H1 (cell line): ENCODE data around the gene TNNT3. TPM values are rescaled to one million over a fixed set of nuclear protein-coding genes. Genes with fewer than 3 reads are reported as not detected.

Source experiments
- CTCF ChIA-PET: fragments of 300-600 bp; sonication (Branson Sonifier 250); formaldehyde crosslinking; loops from one replicate; lab custom pipeline; 2021; ENCODE audit not compliant: partially characterized antibody; lab: Charles Lee
- POLR2A ChIA-PET: fragments of 300-600 bp; sonication (Branson Sonifier 250); formaldehyde crosslinking; loops from one replicate; lab custom pipeline; 2021; ENCODE audit warnings: inconsistent platforms; ENCODE audit not compliant: partially characterized antibody; lab: Charles Lee
- DNase-seq, 2 experiments: peaks; one replicate each; pipeline versions ENCODE4 v3.0.0 to v3.0.0-alpha.2; 2010 to 2022; ENCODE audit warnings: low spot score in 2 of 2, low read depth in 1 of 2, mixed read lengths in 1 of 2
- FAIRE-seq: peaks from 2 replicates; lab custom pipeline; 2011; peaks lifted over from hg19 to GRCh38; lab: Jason Lieb, UNC
- H2AFZ ChIP-seq: 2 replicates; pipeline ENCODE4 v1.8.1; 2012; ENCODE audit warnings: low read length, inconsistent platforms
- H2AK5ac ChIP-seq: 2 replicates; pipeline ENCODE4 v1.6.1; 2013; ENCODE audit warnings: low read depth, low read length
- H2BK120ac ChIP-seq: replicated peaks from 2 replicates; pipeline ENCODE3; 2013; ENCODE audit warnings: low read depth, low read length, inconsistent platforms
- H2BK12ac ChIP-seq: 2 replicates; pipeline ENCODE4 v1.6.1; 2013; ENCODE audit warnings: low read depth, low read length
- H2BK15ac ChIP-seq: 2 replicates; pipeline ENCODE4 v1.6.1; 2013; ENCODE audit warnings: low read length
- H2BK20ac ChIP-seq: 2 replicates; pipeline ENCODE4 v1.6.1; 2013; ENCODE audit warnings: low read length
- H2BK5ac ChIP-seq: 2 replicates; pipeline ENCODE4 v1.6.1; 2013; ENCODE audit warnings: low read depth, low read length
- H3K14ac ChIP-seq: 2 replicates; pipeline ENCODE4 v1.6.1; 2013; ENCODE audit warnings: inconsistent platforms; ENCODE audit not compliant: insufficient read length
- H3K18ac ChIP-seq: 2 replicates; pipeline ENCODE4 v1.6.1; 2013; ENCODE audit warnings: low read length; ENCODE audit errors: extremely low read depth
- H3K23ac ChIP-seq: 2 replicates; pipeline ENCODE4 v1.6.1; 2013; ENCODE audit warnings: inconsistent platforms; ENCODE audit not compliant: insufficient read length
- H3K23me2 ChIP-seq: 2 replicates; pipeline ENCODE4 v1.6.1; 2013; ENCODE audit warnings: low read depth, low read length
- H3K27ac ChIP-seq: 2 replicates; pipeline ENCODE4 v1.6.1; 2011; ENCODE audit warnings: low read depth, low read length, inconsistent platforms
- H3K27me3 ChIP-seq, 4 experiments: replicated peaks in 1 of 4; 1 replicate in 1 of 4; 2 replicates in 3 of 4; pipeline versions ENCODE4 v1.6.1 to v1.8.1; 2011 to 2013; ENCODE audit warnings: low read length in 3 of 4, mild to moderate bottlenecking in 3 of 4, inconsistent platforms in 2 of 4, mixed read lengths in 2 of 4, moderate library complexity in 1 of 4; ENCODE audit not compliant: control insufficient read depth in 3 of 4, insufficient read depth in 3 of 4; ENCODE audit errors: extremely low read depth in 1 of 4
- H3K36me3 ChIP-seq, 4 experiments: 2 replicates each; pipeline versions ENCODE4 v1.6.1 to v1.8.1; 2011 to 2013; ENCODE audit warnings: mild to moderate bottlenecking in 4 of 4, low read length in 3 of 4, moderate library complexity in 2 of 4, control low read depth in 1 of 4, inconsistent platforms in 1 of 4; ENCODE audit not compliant: insufficient read depth in 4 of 4, control insufficient read depth in 2 of 4
- H3K4ac ChIP-seq: replicated peaks from 2 replicates; pipeline ENCODE3; 2013; ENCODE audit warnings: low read length, low read depth, mixed read lengths, inconsistent platforms; ENCODE audit not compliant: insufficient read length
- H3K4me1 ChIP-seq, 4 experiments: replicated peaks in 1 of 4; 1 replicate in 1 of 4; 2 replicates in 3 of 4; pipeline versions ENCODE4 v1.6.1 to v1.8.1; 2011 to 2013; ENCODE audit warnings: low read length in 3 of 4, inconsistent platforms in 2 of 4, mixed read lengths in 1 of 4; ENCODE audit not compliant: insufficient read depth in 4 of 4, control insufficient read depth in 3 of 4
- H3K4me2 ChIP-seq, 2 experiments: 2 replicates each; pipeline versions ENCODE4 v1.6.1 to v1.8.1; 2011 to 2013; ENCODE audit warnings: low read depth in 2 of 2, low read length in 2 of 2, control low read depth in 1 of 2, inconsistent platforms in 1 of 2, mild to moderate bottlenecking in 1 of 2; ENCODE audit not compliant: insufficient read depth in 1 of 2
- H3K4me3 ChIP-seq, 4 experiments: fragments of 200-600, 300-600 bp in 1 of 4; sonication (generic), shearing (Covaris generic), sonication (Bioruptor Twin) in 1 of 4; 2 replicates each; pipeline versions ENCODE4 v1.5.1 to v1.8.1; 2011 to 2016; ENCODE audit warnings: low read length in 4 of 4, low read depth in 3 of 4, control low read depth in 2 of 4, inconsistent platforms in 2 of 4, mild to moderate bottlenecking in 2 of 4, mixed read lengths in 1 of 4, moderate library complexity in 1 of 4; ENCODE audit not compliant: insufficient read depth in 2 of 4; ENCODE audit errors: extremely low read depth in 1 of 4
- H3K56ac ChIP-seq: replicated peaks from 2 replicates; pipeline ENCODE3; 2013; ENCODE audit warnings: low read depth, mild to moderate bottlenecking, mixed read lengths, low read length, inconsistent platforms; ENCODE audit not compliant: insufficient read length
- H3K79me1 ChIP-seq: 2 replicates; pipeline ENCODE4 v1.6.1; 2013; ENCODE audit warnings: low read depth, low read length, control low read depth
- H3K79me2 ChIP-seq, 2 experiments: 2 replicates each; pipeline versions ENCODE4 v1.6.1 to v1.8.1; 2012 to 2013; ENCODE audit warnings: low read length in 2 of 2, mild to moderate bottlenecking in 2 of 2, inconsistent platforms in 1 of 2; ENCODE audit not compliant: insufficient read depth in 2 of 2, control insufficient read depth in 1 of 2
- H3K9ac ChIP-seq, 4 experiments: replicated peaks in 1 of 4; 1 replicate in 1 of 4; 2 replicates in 3 of 4; pipeline versions ENCODE4 v1.6.1 to v1.8.1; 2011 to 2013; ENCODE audit warnings: low read depth in 3 of 4, low read length in 3 of 4, control low read depth in 2 of 4, mild to moderate bottlenecking in 2 of 4, moderate library complexity in 2 of 4, inconsistent platforms in 1 of 4; ENCODE audit errors: extremely low read depth in 1 of 4
- H3K9me3 ChIP-seq, 2 experiments: 2 replicates each; pipeline versions ENCODE4 v1.6.1 to v1.8.1; 2012 to 2013; ENCODE audit warnings: mild to moderate bottlenecking in 2 of 2, moderate library complexity in 2 of 2, control low read depth in 1 of 2, inconsistent platforms in 1 of 2, low read depth in 1 of 2, low read length in 1 of 2, mixed read lengths in 1 of 2; ENCODE audit not compliant: insufficient read depth in 2 of 2
- H4K20me1 ChIP-seq, 2 experiments: replicated peaks in 1 of 2; 2 replicates each; pipeline versions ENCODE3 to v1.8.1; 2011 to 2013; ENCODE audit warnings: inconsistent platforms in 2 of 2, low read length in 2 of 2, mild to moderate bottlenecking in 1 of 2; ENCODE audit not compliant: insufficient read depth in 2 of 2, control insufficient read depth in 1 of 2
- H4K5ac ChIP-seq: 2 replicates; pipeline ENCODE4 v1.6.1; 2013; ENCODE audit warnings: low read length, low read depth, mixed read lengths, inconsistent platforms; ENCODE audit not compliant: insufficient read length
- H4K8ac ChIP-seq: 2 replicates; pipeline ENCODE4 v1.8.0; 2013; ENCODE audit warnings: mild to moderate bottlenecking, moderate library complexity, low read length, inconsistent platforms; ENCODE audit not compliant: insufficient read depth; ENCODE audit errors: extremely low read depth
- H4K91ac ChIP-seq: replicated peaks from 2 replicates; pipeline ENCODE3; 2013; ENCODE audit warnings: low read length, mixed read lengths, inconsistent platforms; ENCODE audit not compliant: insufficient read length
- EGR1 ChIP-seq: IDR thresholded peaks from 2 replicates; pipeline ENCODE4 v1.6.1; 2011; ENCODE audit warnings: low read depth, low read length, borderline replicate concordance
- GABPA ChIP-seq: IDR thresholded peaks from 2 replicates; pipeline ENCODE4 v1.6.1; 2011; ENCODE audit warnings: mild to moderate bottlenecking, low read length, moderate library complexity, borderline replicate concordance; ENCODE audit not compliant: insufficient read depth
- HDAC6 ChIP-seq: IDR thresholded peaks from one replicate; pipeline ENCODE4 v1.7.1; 2012; ENCODE audit warnings: low read depth, mild to moderate bottlenecking, inconsistent platforms, low read length, moderate library complexity
- WGBS, 2 experiments: shearing (Covaris generic) in 1 of 2; methylation state at CpG; one replicate each; pipeline versions ENCODE4 v1.1.6 to v1.1.7; 2013 to 2015; ENCODE audit warnings: low lambda C conversion rate in 2 of 2, mixed read lengths in 2 of 2, inconsistent platforms in 1 of 2, low coverage in 1 of 2, missing lambda C conversion rate in 1 of 2; ENCODE audit not compliant: insufficient replicate concordance in 2 of 2, insufficient coverage in 1 of 2, insufficient read length in 1 of 2; ENCODE audit errors: extremely low coverage in 1 of 2, missing lambda C conversion rate in 1 of 2; 5-methylcytosine and 5-hydroxymethylcytosine counted together
- polyA plus RNA-seq, 7 experiments: library from polyadenylated mRNA; depleted of rRNA in 3 of 7; stranded (reverse) in 5 of 7; unstranded in 2 of 7; fragments of >200 nt in 5 of 7; fragments of 200-250 nt in 2 of 7; gene quantifications; 1 replicate in 5 of 7; 2 replicates in 1 of 7; 4 replicates in 1 of 7; pipeline versions ENCODE4 v1.2.1 to v1.2.3, GENCODE V29; 2011 to 2013; ENCODE audit warnings: missing spikeins in 2 of 7, mixed read lengths in 2 of 7
- total RNA-seq: library from RNA; stranded (reverse); fragmentation: NEBNext Ultra II Directional; extraction: Animal tissue kit (Norgen Biotek cat#: 25700); gene quantifications from 2 replicates; pipeline ENCODE4 v1.2.1, GENCODE V29; 2021

Gene TNNT3
- total and polyA plus RNA-seq, 2 of the 8 experiments (the other 6 are each of a cell fraction or from before 2014, with no cell fraction given), result not detected

DNA sequence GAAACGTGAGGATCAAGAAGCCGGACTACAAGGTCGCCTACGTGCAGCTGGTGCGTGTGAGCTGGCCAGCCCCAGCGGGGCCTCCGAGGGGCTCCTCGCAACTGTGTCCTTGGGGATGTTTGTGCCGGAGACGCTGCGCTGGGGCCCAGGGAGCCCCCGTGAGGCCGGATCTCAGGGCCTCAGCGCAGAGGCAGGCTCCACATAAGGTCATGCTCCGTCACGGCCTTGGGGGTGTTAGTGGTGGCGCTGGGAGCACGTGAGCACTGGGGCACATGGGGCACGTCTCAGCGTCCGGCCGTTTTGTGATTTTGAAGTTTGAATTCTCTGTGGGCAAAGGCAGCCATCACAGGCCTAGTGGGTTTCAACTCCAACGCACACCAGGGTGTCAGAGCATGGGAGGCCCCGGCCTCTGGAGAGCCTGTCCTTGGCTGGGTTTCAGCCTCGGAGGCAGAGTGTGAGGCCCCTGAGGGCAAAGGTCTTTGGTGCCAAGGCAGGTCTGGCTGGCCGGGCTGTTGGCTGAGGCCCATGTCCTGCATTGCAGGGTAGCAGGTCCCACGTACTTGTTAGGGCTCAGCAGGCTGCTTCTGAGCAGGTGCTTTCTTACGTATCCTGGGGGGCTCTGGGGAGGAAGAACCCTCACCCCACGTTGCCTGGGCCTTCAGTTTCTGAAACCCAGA, 33.4 kb downstream of the TNNT3 start:
- Histone ChIP-seq H3K27ac (no peak overlapping the region), H3K9me3 (no peaks in the 10 kb centered on the region), H3K79me2 (no peaks in the 10 kb centered on the region), H3K18ac (no peak overlapping the region), H2BK20ac (no peak overlapping the region), H3K79me1 (no peaks in the 10 kb centered on the region), H2AK5ac (no peak overlapping the region), H3K23me2 (no peaks in the 10 kb centered on the region), H3K4ac (no peak overlapping the region), H3K23ac (no peak overlapping the region), H2AFZ (no peak overlapping the region), H4K8ac (no peak overlapping the region), H3K14ac (no peak overlapping the region), H3K9ac (no peak overlapping the region), H2BK5ac (no peak overlapping the region), H4K5ac (no peak overlapping the region), H4K91ac (no peak overlapping the region), H3K56ac (no peak overlapping the region), H3K4me2 (no peak overlapping the region), H3K27me3 (no peaks in the 10 kb centered on the region), H3K36me3 (no peaks in the 10 kb centered on the region), H3K4me3 (no peak overlapping the region), H2BK12ac (no peak overlapping the region), H2BK120ac (no peak overlapping the region), H2BK15ac (no peak overlapping the region), H4K20me1 (no peaks in the 10 kb centered on the region), H3K4me1 (no peaks in the 10 kb centered on the region)
- CTCF ChIA-PET, result interaction anchor here (0.9 to 18.8 kb wide), 9 partner anchors 14 to 202 kb away, joined by 3 to 416 read pairs (median 3); partner anchors contain the start of genes H19 and INS
- POLR2A ChIA-PET, result no interaction called here
- no CpG with 5 or more reads among the region's 29 CpGs for WGBS, 2 experiments
- FAIRE-seq, result no peak
- no peak for DNase-seq
- TF ChIP-seq HDAC6 (no peak), EGR1 (no peak), GABPA (no peak)
